GM18519 (cell line): Measurements from ENCODE around the gene GSTM3.
"Not testable (repeated sequence)": the region's sequence is repeated elsewhere in the genome, so short reads cannot be mapped to it uniquely, and the experiment has no call there.

Experiments used
- ATAC-seq: cut with Tn5 transposase; IDR thresholded peaks from one replicate; pipeline ENCODE4 v1.9.1; 2021; ENCODE audit warnings: mild to moderate bottlenecking, moderate library complexity; ENCODE audit not compliant: unreplicated experiment, low FRiP score

Gene GSTM3

GRCh38 chr1:109776206-109776835, 35.5 kb upstream of the GSTM3 start:
- no peak for ATAC-seq

GRCh38 chr1:109775398-109775797, 34.6 kb upstream of the GSTM3 start:
- ATAC-seq: no peak

GRCh38 chr1:109773900-109774485, 33.2 kb upstream of the GSTM3 start:
- no peak for ATAC-seq

GRCh38 chr1:109773203-109773899, 32.5 kb upstream of the GSTM3 start:
- peak; percentile 49 for ATAC-seq

- ATAC-seq: no peak
These were observed 31.9 kb upstream of the GSTM3 start for GRCh38 chr1:109772658-109773202.

GRCh38 chr1:109771712-109772657, 31.1 kb upstream of the GSTM3 start:
- ATAC-seq: no peak

GRCh38 chr1:109770331-109771095, 29.7 kb upstream of the GSTM3 start:
- no peak for ATAC-seq

- ATAC-seq: no peak
These were observed 28.7 kb upstream of the GSTM3 start for GRCh38 chr1:109769330-109770078.

GRCh38 chr1:109768820-109769219, 28.0 kb upstream of the GSTM3 start:
- no peak for ATAC-seq

GRCh38 chr1:109768335-109768650, 27.5 kb upstream of the GSTM3 start:
- ATAC-seq: no peak

- no peak for ATAC-seq
These were observed 26.9 kb upstream of the GSTM3 start for GRCh38 chr1:109767637-109768334.

- ATAC-seq: not testable (repeated sequence)
These were observed 26.3 kb upstream of the GSTM3 start for GRCh38 chr1:109766991-109767636.

GRCh38 chr1:109765896-109766615, 25.2 kb upstream of the GSTM3 start:
- ATAC-seq: no peak

- ATAC-seq: no peak
These were observed 24.6 kb upstream of the GSTM3 start for GRCh38 chr1:109765483-109765815.

GRCh38 chr1:109764561-109765482, 24.0 kb upstream of the GSTM3 start:
- no peak for ATAC-seq

GRCh38 chr1:109763646-109764415, 23.0 kb upstream of the GSTM3 start, which contains the start of gene EPS8L3:
Gene EPS8L3, minus strand, starts transcription at chr1:109763923. Its CDS starts 2,174 bp downstream, at chr1:109761749.
- ATAC-seq: no peak
